Aorta (tissue), 5 donors: ENCODE results near the gene GATB. TPM values are rescaled to one million over a fixed set of nuclear protein-coding genes. Genes with fewer than 3 reads are reported as not detected.
A peak's percentile ranks its signal among the peaks of the same experiment; 100 is the strongest.
"Not testable (repeated sequence)": the region's sequence is repeated elsewhere in the genome, so short reads cannot be mapped to it uniquely, and the experiment has no call there.

Source experiments
- ATAC-seq: fragments of 200-7000 bp; cut with Tn5 transposase; one replicate; pipeline ENCODE4 v1.9.1; 2022; ENCODE audit warnings: moderate library complexity; ENCODE audit not compliant: low FRiP score
- DNase-seq, 2 donors: peaks; one replicate each; pipeline ENCODE4 v3.0.0-alpha.2; 2020
- H3K27ac ChIP-seq, 2 donors: one replicate each; pipeline ENCODE4 v1.5.1; 2013; ENCODE audit warnings: low read length in 2 of 2, mild to moderate bottlenecking in 2 of 2, moderate library complexity in 2 of 2, control low read depth in 1 of 2, inconsistent platforms in 1 of 2, low read depth in 1 of 2
- H3K27me3 ChIP-seq, 2 donors: one replicate each; pipeline ENCODE4 v1.6.1; 2013; ENCODE audit warnings: control low read depth in 1 of 2, low read length in 1 of 2, mild to moderate bottlenecking in 1 of 2, moderate library complexity in 1 of 2; ENCODE audit not compliant: insufficient read depth in 2 of 2, control insufficient read depth in 1 of 2
- H3K36me3 ChIP-seq, 2 donors: one replicate each; pipeline ENCODE4 v1.6.1; 2013; ENCODE audit warnings: control low read depth in 1 of 2, low read length in 1 of 2, mild to moderate bottlenecking in 1 of 2; ENCODE audit not compliant: insufficient read depth in 2 of 2, control insufficient read depth in 1 of 2
- H3K4me1 ChIP-seq, 2 donors: one replicate each; pipeline ENCODE4 v1.6.1; 2013; ENCODE audit warnings: low read length in 2 of 2, control low read depth in 1 of 2, mild to moderate bottlenecking in 1 of 2, moderate library complexity in 1 of 2; ENCODE audit not compliant: insufficient read depth in 2 of 2, control insufficient read depth in 1 of 2
- H3K4me3 ChIP-seq, 2 donors: one replicate each; pipeline ENCODE4 v1.5.1; 2013; ENCODE audit warnings: low read length in 2 of 2, control low read depth in 1 of 2, mild to moderate bottlenecking in 1 of 2
- H3K9me3 ChIP-seq: one replicate; pipeline ENCODE4 v1.6.1; 2013; ENCODE audit warnings: mild to moderate bottlenecking, low read length; ENCODE audit not compliant: control insufficient read depth
- WGBS, 2 donors: extraction: QIAGEN DNeasy Blood & Tissue Kit; methylation state at CpG; one replicate each; pipeline ENCODE4 v1.1.7; 2013; 5-methylcytosine and 5-hydroxymethylcytosine counted together
- intact Hi-C, 2 donors: fragments of 100-400 bp; cut with DNase I; formaldehyde crosslinking; loops; one replicate each; pipeline versions ENCODE4 v1.14.2 to v1.15.0; 2022
- polyA plus RNA-seq, 2 donors: library from polyadenylated mRNA; stranded (reverse); fragments of 200-250 nt; gene quantifications; one replicate each; pipeline ENCODE4 v1.2.3, GENCODE V29; 2013
- total RNA-seq, 2 donors: library from RNA; stranded (reverse); fragmentation: NEBNext Ultra II Directional; extraction: Animal tissue kit (Norgen Biotek cat#: 25700); gene quantifications; one replicate each; pipeline ENCODE4 v1.2.1, GENCODE V29; 2021
- donor health status: healthy with polysubstance abuse.
- donor health status: Bipolar disorder and iron deficiency.
- donor health status: DM: no; HTN: no; CAD: no.
- donor health status: DM: no; HTN: no; CAD: no.
- donor health status: DM: yes; HTN: yes; CAD: no.

Gene GATB
- total and polyA plus RNA-seq, 4 donors = 5.2 to 13.0 (median 8.2) TPM

GRCh38 chr4:151731670-151732069, 29.1 kb downstream of the GATB start:
- ATAC-seq, H3K27me3 ChIP-seq, H3K27ac ChIP-seq, intact Hi-C loops, H3K9me3 ChIP-seq, H3K36me3 ChIP-seq, DNase-seq, H3K4me3 ChIP-seq, H3K4me1 ChIP-seq: not testable (repeated sequence)
- 93 to 96% methylated on average over 5 to 34 of the region's 34 CpGs for WGBS, 2 donors

DNA sequence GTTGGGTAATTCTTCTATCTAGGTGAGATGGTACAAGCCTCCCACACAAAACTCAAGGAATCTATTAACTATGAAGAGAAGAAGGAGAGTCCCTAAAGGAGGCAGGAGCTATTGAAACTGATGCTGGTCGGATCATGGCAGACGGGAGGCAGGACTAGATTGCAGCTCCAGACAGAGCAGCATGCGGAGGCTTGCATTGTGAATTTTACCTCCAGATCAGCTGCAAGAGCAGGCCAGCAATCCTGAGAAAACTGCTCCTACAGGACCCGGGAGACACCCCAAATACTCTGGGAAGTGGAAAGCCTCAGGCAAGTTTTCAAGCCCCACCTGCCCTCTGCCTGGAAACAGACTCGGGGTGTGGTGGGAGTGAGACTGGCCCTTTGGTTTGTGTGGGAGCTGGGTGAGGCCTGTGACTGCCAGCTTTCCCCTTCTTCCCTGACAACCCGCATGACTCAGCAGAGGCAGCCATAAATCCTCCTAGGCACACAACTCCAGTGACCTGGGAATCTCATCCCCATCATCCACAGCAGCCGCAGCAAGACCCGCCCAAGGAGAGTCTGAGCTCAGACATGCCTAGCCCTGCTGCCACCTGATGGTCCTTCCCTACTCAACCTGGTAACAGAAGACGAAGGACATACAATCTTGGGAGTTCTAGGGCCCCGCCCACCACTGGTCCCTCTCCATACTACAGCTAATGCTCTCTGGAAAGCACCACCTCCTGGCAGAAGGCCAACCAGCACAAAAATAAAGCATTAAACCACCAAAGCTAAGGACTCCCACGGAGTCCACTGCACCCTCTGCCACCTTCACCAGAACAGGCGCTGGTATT, 30.9 kb downstream of the GATB start:
- no peak overlapping the region for H3K4me3 ChIP-seq
- no peaks in the 10 kb centered on the region for H3K36me3 ChIP-seq
- intact Hi-C loops = no loop called here
- H3K9me3 ChIP-seq = no peaks in the 10 kb centered on the region
- WGBS, 2 donors = 76 to 81% methylated on average over 12 of the region's 12 CpGs
- no peak overlapping the region for H3K27ac ChIP-seq
- DNase-seq (no peak), ATAC-seq (no peak)
- no peaks in the 10 kb centered on the region for H3K27me3 ChIP-seq
- H3K4me1 ChIP-seq = no peaks in the 10 kb centered on the region

DNA sequence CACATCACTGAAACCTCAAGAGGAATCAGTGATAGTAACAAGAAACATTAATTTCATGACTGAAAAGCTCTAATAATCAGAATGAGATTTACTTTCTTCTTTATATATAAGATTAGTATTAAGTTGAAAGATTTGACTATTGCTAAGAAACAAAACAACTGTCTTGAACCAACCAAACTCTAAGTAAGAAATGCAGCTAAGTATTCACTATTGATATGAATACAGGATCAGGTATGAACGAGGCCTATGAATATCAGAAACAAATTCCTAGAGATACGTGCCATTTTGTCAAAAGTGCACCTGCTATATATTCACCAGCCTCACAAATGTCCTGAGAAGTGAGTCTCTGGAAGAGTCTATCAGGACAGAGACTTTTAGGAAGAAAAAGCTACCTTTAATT, 32.1 kb downstream of the GATB start:
- H3K4me1 ChIP-seq = no peaks in the 10 kb centered on the region
- 89 to 91% methylated on average over 2 of the region's 2 CpGs for WGBS, 2 donors
- ATAC-seq = no peak
- intact Hi-C loops = no loop called here
- no peak for DNase-seq
- no peak overlapping the region for H3K27ac ChIP-seq
- H3K27me3 ChIP-seq = no peaks in the 10 kb centered on the region
- H3K9me3 ChIP-seq = no peaks in the 10 kb centered on the region
- no peaks in the 10 kb centered on the region for H3K36me3 ChIP-seq
- H3K4me3 ChIP-seq = no peak overlapping the region

DNA sequence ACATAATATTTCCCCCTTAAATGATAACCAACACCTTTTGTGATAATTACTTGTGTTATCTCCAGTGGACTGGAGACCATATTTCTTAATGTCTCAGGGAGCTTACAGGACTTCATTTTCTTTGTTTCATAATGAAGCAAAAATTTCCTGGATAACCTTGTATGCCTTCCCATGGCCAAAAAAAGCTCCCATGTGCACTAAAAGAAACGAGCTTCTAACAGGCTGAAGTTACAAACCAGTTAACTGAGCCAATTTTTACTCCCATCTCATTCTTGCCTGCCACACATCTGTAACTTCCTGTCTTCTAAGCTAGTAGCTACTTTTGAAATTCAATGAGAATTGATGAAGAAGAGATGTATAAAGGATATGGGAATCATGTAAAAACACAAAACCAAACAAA, 32.8 kb downstream of the GATB start:
- Histone ChIP-seq H3K36me3 (no peaks in the 10 kb centered on the region), H3K4me3 (no peak overlapping the region), H3K9me3 (no peaks in the 10 kb centered on the region), H3K4me1 (no peaks in the 10 kb centered on the region), H3K27me3 (no peaks in the 10 kb centered on the region), H3K27ac (no peak overlapping the region)
- intact Hi-C loops = no loop called here
- no peak for ATAC-seq
- WGBS, 2 donors = 9 to 18% methylated on average over 1 of the region's 1 CpG
- no peak for DNase-seq

DNA sequence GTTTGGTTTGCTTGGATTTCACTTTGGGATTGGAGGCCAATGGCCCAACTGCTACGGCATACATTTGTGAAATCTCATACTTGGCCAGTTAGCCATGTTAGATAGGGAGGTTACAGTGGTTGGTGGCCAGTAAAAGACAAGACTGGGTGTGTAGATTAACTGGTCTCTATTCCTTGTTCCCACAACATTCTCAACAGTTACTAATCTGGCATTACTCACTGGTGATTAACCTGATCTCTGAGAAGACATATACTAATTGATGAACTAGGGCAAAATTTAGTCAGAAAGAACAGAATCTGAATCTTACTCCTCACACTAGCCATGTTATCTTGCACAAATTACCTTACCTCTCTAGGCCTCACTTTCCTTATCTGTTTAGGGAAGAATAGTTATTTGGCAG, 33.4 kb downstream of the GATB start:
- no peak overlapping the region for H3K4me3 ChIP-seq
- ATAC-seq = no peak
- H3K27me3 ChIP-seq = no peaks in the 10 kb centered on the region
- no peaks in the 10 kb centered on the region for H3K9me3 ChIP-seq
- no peak overlapping the region for H3K27ac ChIP-seq
- DNase-seq = no peak
- intact Hi-C loops = no loop called here
- 97% methylated on average over 1 of the region's 1 CpG for WGBS, 2 donors
- no peaks in the 10 kb centered on the region for H3K4me1 ChIP-seq
- no peaks in the 10 kb centered on the region for H3K36me3 ChIP-seq

GRCh38 chr4:151725087-151725486, 35.7 kb downstream of the GATB start:
- Histone ChIP-seq H3K27me3 (no peaks in the 10 kb centered on the region), H3K4me1 (no peaks in the 10 kb centered on the region), H3K27ac (no peak overlapping the region), H3K4me3 (no peak overlapping the region), H3K36me3 (peaks cover 0 to 2% of the 10 kb centered on the region in 2 donors), H3K9me3 (no peaks in the 10 kb centered on the region)
- intact Hi-C loops = no loop called here
- DNase-seq = no peak
- 77 to 80% methylated on average over 2 of the region's 2 CpGs for WGBS, 2 donors
- ATAC-seq = no peak

- intact Hi-C loops = no loop called here
- Histone ChIP-seq H3K27ac (no peak overlapping the region), H3K9me3 (no peaks in the 10 kb centered on the region), H3K4me1 (no peaks in the 10 kb centered on the region), H3K36me3 (peaks cover 0 to 3% of the 10 kb centered on the region in 2 donors), H3K27me3 (no peaks in the 10 kb centered on the region), H3K4me3 (no peak overlapping the region)
- ATAC-seq (no peak), DNase-seq (no peak)
- 90 to 95% methylated on average over 2 of the region's 2 CpGs for WGBS, 2 donors
Observed at GRCh38 chr4:151721916-151722315, 38.9 kb downstream of the GATB start.

DNA sequence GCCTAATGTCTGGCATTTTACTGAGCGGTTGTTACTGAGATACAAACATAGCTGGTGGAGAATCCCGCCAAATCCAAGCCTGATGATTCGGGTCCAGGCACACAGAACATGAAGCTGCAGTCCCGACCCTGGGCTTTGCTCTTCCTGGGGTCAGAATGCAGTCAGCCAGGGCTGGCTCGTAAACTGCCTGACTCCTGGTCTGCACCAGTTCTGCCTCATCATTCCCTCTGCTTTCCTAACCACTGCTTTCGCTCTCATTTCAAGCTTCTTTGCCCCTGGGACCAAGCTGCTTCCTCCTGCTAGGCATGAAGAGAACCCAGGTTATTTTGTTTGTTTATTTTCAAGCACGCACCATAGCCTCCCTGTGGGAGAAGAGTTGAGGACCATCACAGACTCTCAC, 39.3 kb downstream of the GATB start:
- intact Hi-C loops = no loop called here
- Histone ChIP-seq H3K27ac (no peak overlapping the region), H3K9me3 (no peaks in the 10 kb centered on the region), H3K4me3 (no peak overlapping the region), H3K27me3 (no peaks in the 10 kb centered on the region), H3K36me3 (peaks cover 0 to 5% of the 10 kb centered on the region in 2 donors), H3K4me1 (no peaks in the 10 kb centered on the region)
- ATAC-seq (peak; percentile 42), DNase-seq (no peak)
- 75 to 76% methylated on average over 7 of the region's 7 CpGs for WGBS, 2 donors

DNA sequence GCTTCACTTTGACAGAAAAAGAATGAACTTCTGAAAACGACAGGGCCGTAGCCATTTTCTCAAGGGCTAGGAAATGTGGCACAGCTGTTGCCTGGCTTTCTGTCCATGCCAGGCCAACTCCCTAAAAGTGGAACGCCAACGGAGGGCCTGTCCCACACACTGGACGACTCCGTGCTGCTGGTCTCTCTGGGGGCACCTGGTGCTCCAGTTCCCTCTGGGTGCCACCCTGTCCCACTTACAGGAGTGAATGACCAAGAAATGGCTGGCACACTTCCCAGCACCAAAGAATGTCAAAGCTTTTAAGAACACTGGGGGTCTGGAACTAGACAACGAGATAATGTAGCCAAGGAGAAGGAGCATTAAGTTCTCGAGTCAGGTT, 40.9 kb downstream of the GATB start:
- 85 to 86% methylated on average over 8 of the region's 8 CpGs for WGBS, 2 donors
- H3K4me1 ChIP-seq = no peaks in the 10 kb centered on the region
- ATAC-seq = no peak

More for the DNA sequence above, 40.9 kb downstream of the GATB start:
- no peaks in the 10 kb centered on the region for H3K27me3 ChIP-seq
- no peak overlapping the region for H3K27ac ChIP-seq
- no peaks in the 10 kb centered on the region for H3K9me3 ChIP-seq
- peaks cover 0 to 5% of the 10 kb centered on the region in 2 donors for H3K36me3 ChIP-seq
- no peak for DNase-seq
- no peak overlapping the region for H3K4me3 ChIP-seq
- intact Hi-C loops = no loop called here
